Gastrocnemius medialis (tissue), 4 donors: ENCODE results near the gene FZD4. TPM values are rescaled to one million over a fixed set of nuclear protein-coding genes. Genes with fewer than 3 reads are reported as not detected.
A peak's percentile ranks its signal among the peaks of the same experiment; 100 is the strongest.

Experiments used
- ATAC-seq, 2 donors: fragments of 150-250 bp; one replicate each; pipeline ENCODE4 v1.9.1; 2016
- DNase-seq, 2 donors: peaks; one replicate each; pipeline ENCODE4 v3.0.0-alpha.2; 2019
- H3K27ac ChIP-seq, 4 donors: fragments of 200-600 bp; sonication (generic); 1 replicate in 1 of 4; 2 replicates in 3 of 4; pipeline ENCODE4 v1.5.1; 2016 to 2018; ENCODE audit warnings: mild to moderate bottlenecking in 2 of 4, moderate library complexity in 1 of 4
- H3K27me3 ChIP-seq, 3 donors: fragments of 200-600 bp; sonication (generic) in 2 of 3; 1 replicate in 1 of 3; 2 replicates in 2 of 3; pipeline versions ENCODE4 v1.5.1 to v1.6.0; 2016 to 2019; ENCODE audit warnings: mild to moderate bottlenecking in 1 of 3, moderate library complexity in 1 of 3
- H3K36me3 ChIP-seq, 2 donors: fragments of 200-600 bp; sonication (generic) in 1 of 2; one replicate each; pipeline ENCODE4 v1.5.1; 2017 to 2018
- H3K4me1 ChIP-seq, 2 donors: fragments of 200-600 bp; sonication (generic) in 1 of 2; one replicate each; pipeline ENCODE4 v1.5.1; 2016 to 2017; ENCODE audit warnings: mild to moderate bottlenecking in 2 of 2
- H3K4me3 ChIP-seq, 4 donors: fragments of 200-600 bp; sonication (generic) in 3 of 4; 1 replicate in 1 of 4; 2 replicates in 3 of 4; pipeline ENCODE4 v1.5.1; 2016 to 2019; ENCODE audit warnings: mild to moderate bottlenecking in 2 of 4
- H3K9me3 ChIP-seq, 3 donors: fragments of 200-600 bp; sonication (generic) in 2 of 3; 1 replicate in 1 of 3; 2 replicates in 2 of 3; pipeline ENCODE4 v1.5.1; 2016 to 2019
- CTCF ChIP-seq, 5 experiments: fragments of 450-650 bp in 3 of 5; fragments of 200-600 bp in 2 of 5; sonication (generic) in 2 of 5; IDR thresholded peaks in 4 of 5; conservative IDR thresholded peaks in 1 of 5; 1 replicate in 4 of 5; 2 replicates in 1 of 5; pipeline ENCODE4 v1.5.1; 2016 to 2019; ENCODE audit warnings: antibody characterized with exemption in 5 of 5, mild to moderate bottlenecking in 3 of 5, moderate library complexity in 3 of 5
- POLR2A ChIP-seq, 2 donors: fragments of 450-650 bp; IDR thresholded peaks; one replicate each; pipeline ENCODE4 v1.6.1; 2017; ENCODE audit warnings: antibody characterized with exemption in 2 of 2, mild to moderate bottlenecking in 2 of 2, moderate library complexity in 2 of 2
- in situ Hi-C, 4 donors: fragments of 200-750 bp; cut with MboI; loops; one replicate each; pipeline versions ENCODE4 v1.15.0 to v1.8.0; 2017; ENCODE audit warnings: low sequenced_read_pairs in 4 of 4
- intact Hi-C: fragments of 100-400 bp; cut with DNase I; formaldehyde crosslinking; loops from one replicate; pipeline ENCODE4 v1.15.1; 2023; ENCODE audit warnings: low total_unique reads
- total RNA-seq, 4 donors: library from RNA; depleted of rRNA; stranded (reverse); fragments of >200 nt; gene quantifications; one replicate each; pipeline versions ENCODE4 v1.1.0 to v1.2.3, GENCODE V29; 2016

FZD4 gene
- total RNA-seq, 4 donors from 2014 or later, result 31.7 to 52.2 (median 39.1) TPM

- no peaks in the 10 kb centered on the region for H3K27me3 ChIP-seq
- peak overlapping the region; percentile 30 to 62 (median 50) for H3K27ac ChIP-seq
- no peak for TF ChIP-seq POLR2A (IDR thresholded peaks at IDR 0.05)
- TF ChIP-seq CTCF (IDR thresholded peaks at IDR 0.05 in 4 of 5, conservative IDR thresholded peaks at IDR 0.05 in 1 of 5), result peak; percentile 37 to 57 (median 52)
- ATAC-seq (peak in 1 of 2 donors; percentile 66), DNase-seq (no peak)
- intact Hi-C loops (loop anchor here (1.0 kb wide), 2 partner anchors 49 to 461 kb away; no protein-coding TSS in a partner anchor), in situ Hi-C loops (loop anchor here in 2 of 4 donors (10.0 kb wide), 2 partner anchors 45 to 55 kb away; no protein-coding TSS in a partner anchor)
- peaks cover 8 to 10% of the 10 kb centered on the region in 2 donors for H3K4me1 ChIP-seq
- H3K36me3 ChIP-seq, result no peaks in the 10 kb centered on the region
- no peaks in the 10 kb centered on the region for H3K9me3 ChIP-seq
- H3K4me3 ChIP-seq, result no peak overlapping the region
Measured at GRCh38 chr11:86919557-86920210, 35.5 kb downstream of the FZD4 start.

- TF ChIP-seq POLR2A (IDR thresholded peaks at IDR 0.05) (no peak), CTCF (IDR thresholded peaks at IDR 0.05 in 4 of 5, conservative IDR thresholded peaks at IDR 0.05 in 1 of 5) (no peak)
- ATAC-seq, result no peak
- Histone ChIP-seq H3K4me1 (peaks cover 7 to 10% of the 10 kb centered on the region in 2 donors), H3K27me3 (no peaks in the 10 kb centered on the region), H3K36me3 (no peaks in the 10 kb centered on the region), H3K27ac (peak overlapping the region; percentile 30 to 62 (median 50)), H3K4me3 (no peak overlapping the region), H3K9me3 (no peaks in the 10 kb centered on the region)
- DNase-seq, result no peak
- in situ Hi-C loops, result no loop called here
- intact Hi-C loops, result loop anchor here (1.0 kb wide), 2 partner anchors 49 to 461 kb away; no protein-coding TSS in a partner anchor
Measured at GRCh38 chr11:86918973-86919372, 36.2 kb downstream of the FZD4 start.

GRCh38 chr11:86918496-86918895 is 36.7 kb downstream of the FZD4 start:
- in situ Hi-C loops, result no loop called here

GRCh38 chr11:86917589-86917988 is 37.6 kb downstream of the FZD4 start:
- no peaks in the 10 kb centered on the region for H3K9me3 ChIP-seq
- ATAC-seq, result no peak
- H3K27me3 ChIP-seq, result no peaks in the 10 kb centered on the region
- H3K4me3 ChIP-seq, result no peak overlapping the region
- TF ChIP-seq CTCF (IDR thresholded peaks at IDR 0.05 in 4 of 5, conservative IDR thresholded peaks at IDR 0.05 in 1 of 5) (no peak), POLR2A (IDR thresholded peaks at IDR 0.05) (no peak)
- DNase-seq, result no peak
- in situ Hi-C loops (no loop called here), intact Hi-C loops (no loop called here)
- H3K36me3 ChIP-seq, result no peaks in the 10 kb centered on the region
- H3K4me1 ChIP-seq, result peaks cover 7 to 10% of the 10 kb centered on the region in 2 donors
- no peak overlapping the region for H3K27ac ChIP-seq

More at GRCh38 chr11:86918496-86918895, 36.7 kb downstream of the FZD4 start:
- intact Hi-C loops, result no loop called here
- DNase-seq (no peak), ATAC-seq (no peak)
- H3K4me1 ChIP-seq, result peaks cover 7 to 10% of the 10 kb centered on the region in 2 donors
- TF ChIP-seq CTCF (IDR thresholded peaks at IDR 0.05 in 4 of 5, conservative IDR thresholded peaks at IDR 0.05 in 1 of 5) (no peak), POLR2A (IDR thresholded peaks at IDR 0.05) (no peak)
- no peaks in the 10 kb centered on the region for H3K9me3 ChIP-seq
- H3K27me3 ChIP-seq, result no peaks in the 10 kb centered on the region
- no peak overlapping the region for H3K4me3 ChIP-seq
- no peaks in the 10 kb centered on the region for H3K36me3 ChIP-seq
- peak overlapping the region; percentile 30 to 62 (median 50) for H3K27ac ChIP-seq
